HepG2 (cell line): Measurements from ENCODE around the gene TPX2. TPM values are rescaled to one million over a fixed set of nuclear protein-coding genes. Genes with fewer than 3 reads are reported as not detected.

ENCODE experiments used
- ISX ChIP-seq: sonication (generic); formaldehyde crosslinking; conservative IDR thresholded peaks from 2 replicates; pipeline ENCODE4 v1.5.0; 2020; ENCODE audit warnings: missing genetic modification reagents
- SNRNP70 ChIP-seq: fragments of 200-400 bp; formaldehyde crosslinking; IDR thresholded peaks from 2 replicates; pipeline ENCODE4 v1.6.1; 2017; ENCODE audit warnings: mild to moderate bottlenecking, low read depth, low read length, moderate library complexity
- ZC3H13 ChIP-seq: sonication (generic); formaldehyde crosslinking; IDR thresholded peaks from 2 replicates; pipeline ENCODE4 v1.8.1; 2023; ENCODE audit warnings: mild to moderate bottlenecking, missing genetic modification reagents, moderate library complexity
- ZNF276 ChIP-seq: sonication (generic); formaldehyde crosslinking; IDR thresholded peaks from 2 replicates; pipeline ENCODE4 v1.4.0; 2020; ENCODE audit warnings: mild to moderate bottlenecking, low read depth, missing genetic modification reagents
- ZNF34 ChIP-seq: sonication (generic); formaldehyde crosslinking; IDR thresholded peaks from 2 replicates; pipeline ENCODE4 v1.4.0; 2020; ENCODE audit warnings: mild to moderate bottlenecking, missing genetic modification reagents, borderline replicate concordance
- polyA plus RNA-seq, 8 experiments: library from polyadenylated mRNA; depleted of rRNA in 3 of 8; stranded (reverse) in 7 of 8; unstranded in 1 of 8; fragments of >200 nt; fragmentation: Illumina TruSeq in 4 of 8; extraction: Trizol in 4 of 8; gene quantifications; 2 replicates each; pipeline versions ENCODE4 v1.2.1 to v1.2.3, GENCODE V29; 2011 to 2016; ENCODE audit warnings: low read depth in 4 of 8, missing spikeins in 1 of 8, mixed read lengths in 1 of 8; ENCODE audit not compliant: insufficient read depth in 1 of 8
- total RNA-seq, 5 experiments: library from RNA; depleted of rRNA; stranded (reverse); fragments of >200 nt; fragmentation: Illumina TruSeq; extraction: Trizol; gene quantifications; 2 replicates each; pipeline ENCODE4 v1.2.3, GENCODE V29; 2016; ENCODE audit warnings: low read depth in 1 of 5
- TF ChIP-seq, protein P1 (sequence below): sonication (generic); formaldehyde crosslinking; IDR thresholded peaks from 2 replicates; pipeline ENCODE4 v1.9.0; 2021; ENCODE audit warnings: mild to moderate bottlenecking, missing genetic modification reagents
- TF ChIP-seq, protein P2 (sequence below): IDR thresholded peaks from 2 replicates; pipeline ENCODE4 v1.4.0; 2020; ENCODE audit warnings: mild to moderate bottlenecking, missing genetic modification reagents
- TF ChIP-seq, protein P3 (sequence below): sonication (generic); formaldehyde crosslinking; IDR thresholded peaks from 2 replicates; pipeline ENCODE4 v1.5.1; 2020; ENCODE audit warnings: mild to moderate bottlenecking, missing genetic modification reagents, borderline replicate concordance

Gene TPX2
- total and polyA plus RNA-seq, 2 of the 13 experiments (the other 11 are each of a cell fraction or from before 2014, with no cell fraction given) = 34.3 to 124 TPM

GRCh38 chr20:31738729-31739549 is at the start of gene TPX2 (continued):
- TF ChIP-seq ZNF276 (CRISPR knock-in tag) = no peak; the same call in 1 of the 2 replicates
- TF ChIP-seq, protein P1, sequence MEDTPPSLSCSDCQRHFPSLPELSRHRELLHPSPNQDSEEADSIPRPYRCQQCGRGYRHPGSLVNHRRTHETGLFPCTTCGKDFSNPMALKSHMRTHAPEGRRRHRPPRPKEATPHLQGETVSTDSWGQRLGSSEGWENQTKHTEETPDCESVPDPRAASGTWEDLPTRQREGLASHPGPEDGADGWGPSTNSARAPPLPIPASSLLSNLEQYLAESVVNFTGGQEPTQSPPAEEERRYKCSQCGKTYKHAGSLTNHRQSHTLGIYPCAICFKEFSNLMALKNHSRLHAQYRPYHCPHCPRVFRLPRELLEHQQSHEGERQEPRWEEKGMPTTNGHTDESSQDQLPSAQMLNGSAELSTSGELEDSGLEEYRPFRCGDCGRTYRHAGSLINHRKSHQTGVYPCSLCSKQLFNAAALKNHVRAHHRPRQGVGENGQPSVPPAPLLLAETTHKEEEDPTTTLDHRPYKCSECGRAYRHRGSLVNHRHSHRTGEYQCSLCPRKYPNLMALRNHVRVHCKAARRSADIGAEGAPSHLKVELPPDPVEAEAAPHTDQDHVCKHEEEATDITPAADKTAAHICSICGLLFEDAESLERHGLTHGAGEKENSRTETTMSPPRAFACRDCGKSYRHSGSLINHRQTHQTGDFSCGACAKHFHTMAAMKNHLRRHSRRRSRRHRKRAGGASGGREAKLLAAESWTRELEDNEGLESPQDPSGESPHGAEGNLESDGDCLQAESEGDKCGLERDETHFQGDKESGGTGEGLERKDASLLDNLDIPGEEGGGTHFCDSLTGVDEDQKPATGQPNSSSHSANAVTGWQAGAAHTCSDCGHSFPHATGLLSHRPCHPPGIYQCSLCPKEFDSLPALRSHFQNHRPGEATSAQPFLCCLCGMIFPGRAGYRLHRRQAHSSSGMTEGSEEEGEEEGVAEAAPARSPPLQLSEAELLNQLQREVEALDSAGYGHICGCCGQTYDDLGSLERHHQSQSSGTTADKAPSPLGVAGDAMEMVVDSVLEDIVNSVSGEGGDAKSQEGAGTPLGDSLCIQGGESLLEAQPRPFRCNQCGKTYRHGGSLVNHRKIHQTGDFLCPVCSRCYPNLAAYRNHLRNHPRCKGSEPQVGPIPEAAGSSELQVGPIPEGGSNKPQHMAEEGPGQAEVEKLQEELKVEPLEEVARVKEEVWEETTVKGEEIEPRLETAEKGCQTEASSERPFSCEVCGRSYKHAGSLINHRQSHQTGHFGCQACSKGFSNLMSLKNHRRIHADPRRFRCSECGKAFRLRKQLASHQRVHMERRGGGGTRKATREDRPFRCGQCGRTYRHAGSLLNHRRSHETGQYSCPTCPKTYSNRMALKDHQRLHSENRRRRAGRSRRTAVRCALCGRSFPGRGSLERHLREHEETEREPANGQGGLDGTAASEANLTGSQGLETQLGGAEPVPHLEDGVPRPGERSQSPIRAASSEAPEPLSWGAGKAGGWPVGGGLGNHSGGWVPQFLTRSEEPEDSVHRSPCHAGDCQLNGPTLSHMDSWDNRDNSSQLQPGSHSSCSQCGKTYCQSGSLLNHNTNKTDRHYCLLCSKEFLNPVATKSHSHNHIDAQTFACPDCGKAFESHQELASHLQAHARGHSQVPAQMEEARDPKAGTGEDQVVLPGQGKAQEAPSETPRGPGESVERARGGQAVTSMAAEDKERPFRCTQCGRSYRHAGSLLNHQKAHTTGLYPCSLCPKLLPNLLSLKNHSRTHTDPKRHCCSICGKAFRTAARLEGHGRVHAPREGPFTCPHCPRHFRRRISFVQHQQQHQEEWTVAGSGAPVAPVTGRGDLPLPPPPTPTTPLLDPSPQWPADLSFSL (CRISPR knock-in tag) = no peak
- TF ChIP-seq ISX (CRISPR knock-in tag) = 0 out of 2 replicates have a peak, but pooled peaks have one; percentile 45
- TF ChIP-seq ZC3H13 (CRISPR knock-in tag) = peak; percentile 97; the same call in 1 of the 2 replicates
- TF ChIP-seq, protein P2, sequence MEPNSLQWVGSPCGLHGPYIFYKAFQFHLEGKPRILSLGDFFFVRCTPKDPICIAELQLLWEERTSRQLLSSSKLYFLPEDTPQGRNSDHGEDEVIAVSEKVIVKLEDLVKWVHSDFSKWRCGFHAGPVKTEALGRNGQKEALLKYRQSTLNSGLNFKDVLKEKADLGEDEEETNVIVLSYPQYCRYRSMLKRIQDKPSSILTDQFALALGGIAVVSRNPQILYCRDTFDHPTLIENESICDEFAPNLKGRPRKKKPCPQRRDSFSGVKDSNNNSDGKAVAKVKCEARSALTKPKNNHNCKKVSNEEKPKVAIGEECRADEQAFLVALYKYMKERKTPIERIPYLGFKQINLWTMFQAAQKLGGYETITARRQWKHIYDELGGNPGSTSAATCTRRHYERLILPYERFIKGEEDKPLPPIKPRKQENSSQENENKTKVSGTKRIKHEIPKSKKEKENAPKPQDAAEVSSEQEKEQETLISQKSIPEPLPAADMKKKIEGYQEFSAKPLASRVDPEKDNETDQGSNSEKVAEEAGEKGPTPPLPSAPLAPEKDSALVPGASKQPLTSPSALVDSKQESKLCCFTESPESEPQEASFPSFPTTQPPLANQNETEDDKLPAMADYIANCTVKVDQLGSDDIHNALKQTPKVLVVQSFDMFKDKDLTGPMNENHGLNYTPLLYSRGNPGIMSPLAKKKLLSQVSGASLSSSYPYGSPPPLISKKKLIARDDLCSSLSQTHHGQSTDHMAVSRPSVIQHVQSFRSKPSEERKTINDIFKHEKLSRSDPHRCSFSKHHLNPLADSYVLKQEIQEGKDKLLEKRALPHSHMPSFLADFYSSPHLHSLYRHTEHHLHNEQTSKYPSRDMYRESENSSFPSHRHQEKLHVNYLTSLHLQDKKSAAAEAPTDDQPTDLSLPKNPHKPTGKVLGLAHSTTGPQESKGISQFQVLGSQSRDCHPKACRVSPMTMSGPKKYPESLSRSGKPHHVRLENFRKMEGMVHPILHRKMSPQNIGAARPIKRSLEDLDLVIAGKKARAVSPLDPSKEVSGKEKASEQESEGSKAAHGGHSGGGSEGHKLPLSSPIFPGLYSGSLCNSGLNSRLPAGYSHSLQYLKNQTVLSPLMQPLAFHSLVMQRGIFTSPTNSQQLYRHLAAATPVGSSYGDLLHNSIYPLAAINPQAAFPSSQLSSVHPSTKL = peak; percentile 26; the same call in 1 of the 2 replicates
- 0 out of 2 replicates have a peak, but pooled peaks have one; percentile 82 for TF ChIP-seq ZNF34 (CRISPR knock-in tag)
- TF ChIP-seq, protein P3, sequence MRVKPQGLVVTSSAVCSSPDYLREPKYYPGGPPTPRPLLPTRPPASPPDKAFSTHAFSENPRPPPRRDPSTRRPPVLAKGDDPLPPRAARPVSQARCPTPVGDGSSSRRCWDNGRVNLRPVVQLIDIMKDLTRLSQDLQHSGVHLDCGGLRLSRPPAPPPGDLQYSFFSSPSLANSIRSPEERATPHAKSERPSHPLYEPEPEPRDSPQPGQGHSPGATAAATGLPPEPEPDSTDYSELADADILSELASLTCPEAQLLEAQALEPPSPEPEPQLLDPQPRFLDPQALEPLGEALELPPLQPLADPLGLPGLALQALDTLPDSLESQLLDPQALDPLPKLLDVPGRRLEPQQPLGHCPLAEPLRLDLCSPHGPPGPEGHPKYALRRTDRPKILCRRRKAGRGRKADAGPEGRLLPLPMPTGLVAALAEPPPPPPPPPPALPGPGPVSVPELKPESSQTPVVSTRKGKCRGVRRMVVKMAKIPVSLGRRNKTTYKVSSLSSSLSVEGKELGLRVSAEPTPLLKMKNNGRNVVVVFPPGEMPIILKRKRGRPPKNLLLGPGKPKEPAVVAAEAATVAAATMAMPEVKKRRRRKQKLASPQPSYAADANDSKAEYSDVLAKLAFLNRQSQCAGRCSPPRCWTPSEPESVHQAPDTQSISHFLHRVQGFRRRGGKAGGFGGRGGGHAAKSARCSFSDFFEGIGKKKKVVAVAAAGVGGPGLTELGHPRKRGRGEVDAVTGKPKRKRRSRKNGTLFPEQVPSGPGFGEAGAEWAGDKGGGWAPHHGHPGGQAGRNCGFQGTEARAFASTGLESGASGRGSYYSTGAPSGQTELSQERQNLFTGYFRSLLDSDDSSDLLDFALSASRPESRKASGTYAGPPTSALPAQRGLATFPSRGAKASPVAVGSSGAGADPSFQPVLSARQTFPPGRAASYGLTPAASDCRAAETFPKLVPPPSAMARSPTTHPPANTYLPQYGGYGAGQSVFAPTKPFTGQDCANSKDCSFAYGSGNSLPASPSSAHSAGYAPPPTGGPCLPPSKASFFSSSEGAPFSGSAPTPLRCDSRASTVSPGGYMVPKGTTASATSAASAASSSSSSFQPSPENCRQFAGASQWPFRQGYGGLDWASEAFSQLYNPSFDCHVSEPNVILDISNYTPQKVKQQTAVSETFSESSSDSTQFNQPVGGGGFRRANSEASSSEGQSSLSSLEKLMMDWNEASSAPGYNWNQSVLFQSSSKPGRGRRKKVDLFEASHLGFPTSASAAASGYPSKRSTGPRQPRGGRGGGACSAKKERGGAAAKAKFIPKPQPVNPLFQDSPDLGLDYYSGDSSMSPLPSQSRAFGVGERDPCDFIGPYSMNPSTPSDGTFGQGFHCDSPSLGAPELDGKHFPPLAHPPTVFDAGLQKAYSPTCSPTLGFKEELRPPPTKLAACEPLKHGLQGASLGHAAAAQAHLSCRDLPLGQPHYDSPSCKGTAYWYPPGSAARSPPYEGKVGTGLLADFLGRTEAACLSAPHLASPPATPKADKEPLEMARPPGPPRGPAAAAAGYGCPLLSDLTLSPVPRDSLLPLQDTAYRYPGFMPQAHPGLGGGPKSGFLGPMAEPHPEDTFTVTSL (CRISPR knock-in tag) = peak; percentile 26; the same call in 1 of the 2 replicates
- TF ChIP-seq SNRNP70 = no peak
